Prostate gland (tissue), 2 donors: ENCODE measurements around the gene SLAMF1. TPM values are rescaled to one million over a fixed set of nuclear protein-coding genes. Genes with fewer than 3 reads are reported as not detected.

Experiments
- DNase-seq: peaks from one replicate; pipeline ENCODE4 v3.0.0-alpha.2; 2019; ENCODE audit warnings: low spot score
- H3K27ac ChIP-seq, 2 donors: fragments of 200-600 bp; sonication (generic); 2 replicates each; pipeline ENCODE4 v1.5.1; 2017 to 2019
- H3K27me3 ChIP-seq: fragments of 200-600 bp; sonication (generic); replicated peaks from 2 replicates; pipeline ENCODE4 v1.5.1; 2019; ENCODE audit not compliant: insufficient read depth
- H3K36me3 ChIP-seq, 2 donors: fragments of 200-600 bp; sonication (generic); 1 replicate in 1 of 2; 2 replicates in 1 of 2; pipeline versions ENCODE4 v1.5.1 to v1.8.1; 2017 to 2019
- H3K4me1 ChIP-seq: fragments of 200-600 bp; sonication (generic); replicated peaks from 2 replicates; pipeline ENCODE4 v1.5.1; 2019
- H3K4me3 ChIP-seq, 2 donors: fragments of 200-600 bp; sonication (generic); 2 replicates each; pipeline ENCODE4 v1.5.1; 2017 to 2019
- H3K9me3 ChIP-seq: fragments of 200-600 bp; sonication (generic); 2 replicates; pipeline ENCODE4 v1.5.1; 2017
- CTCF ChIP-seq, 4 experiments: fragments of 200-600 bp in 2 of 4; fragments of 450-650 bp in 2 of 4; sonication (generic) in 2 of 4; IDR thresholded peaks; 1 replicate in 3 of 4; 2 replicates in 1 of 4; pipeline ENCODE4 v1.5.1; 2016 to 2019; ENCODE audit warnings: antibody characterized with exemption in 4 of 4, mild to moderate bottlenecking in 2 of 4, moderate library complexity in 2 of 4
- POLR2A ChIP-seq: fragments of 450-650 bp; IDR thresholded peaks from one replicate; pipeline ENCODE4 v1.6.1; 2016; ENCODE audit warnings: antibody characterized with exemption, mild to moderate bottlenecking
- POLR2AphosphoS5 ChIP-seq: sonication (generic); formaldehyde crosslinking; IDR thresholded peaks from one replicate; pipeline ENCODE4 v1.6.1; 2017; ENCODE audit warnings: antibody characterized with exemption
- WGBS: methylation state at CpG from one replicate; pipeline ENCODE4 v1.1.5; 2018; 5-methylcytosine and 5-hydroxymethylcytosine counted together
- intact Hi-C: fragments of 100-400 bp; cut with DNase I; formaldehyde crosslinking; loops from one replicate; pipeline ENCODE4 v1.14.2; 2022
- total RNA-seq, 2 donors: library from RNA; depleted of rRNA; stranded (reverse); fragments of >200 nt; gene quantifications; one replicate each; pipeline ENCODE4 v1.1.0, GENCODE V29; 2016

SLAMF1 gene
- total RNA-seq, 2 donors from 2014 or later, result 0.17 to 0.36 TPM

GRCh38 chr1:160625725-160626498 is 20.9 kb downstream of the SLAMF1 start:
- Histone ChIP-seq H3K4me1 (no peaks in the 10 kb centered on the region), H3K36me3 (no peaks in the 10 kb centered on the region), H3K9me3 (no peaks in the 10 kb centered on the region), H3K4me3 (no peak overlapping the region), H3K27ac (no peak overlapping the region), H3K27me3 (no peaks in the 10 kb centered on the region)
- WGBS, result 79% methylated on average over 10 of the region's 10 CpGs
- no peak for DNase-seq
- TF ChIP-seq POLR2A, result no peak
- intact Hi-C loops, result no loop called here

GRCh38 chr1:160625321-160625720 is 21.5 kb downstream of the SLAMF1 start:
- DNase-seq, result no peak
- Histone ChIP-seq H3K36me3 (no peaks in the 10 kb centered on the region), H3K9me3 (no peaks in the 10 kb centered on the region), H3K27me3 (no peaks in the 10 kb centered on the region), H3K4me3 (no peak overlapping the region), H3K4me1 (no peaks in the 10 kb centered on the region), H3K27ac (no peak overlapping the region)
- intact Hi-C loops, result no loop called here
- TF ChIP-seq POLR2AphosphoS5 (no peak), POLR2A (no peak), CTCF (IDR thresholded peaks at IDR 0.05) (no peak)
- 96% methylated on average over 1 of the region's 1 CpG for WGBS

GRCh38 chr1:160624464-160624863 is 22.4 kb downstream of the SLAMF1 start:
- Histone ChIP-seq H3K36me3 (no peaks in the 10 kb centered on the region), H3K27me3 (no peaks in the 10 kb centered on the region), H3K4me3 (no peak overlapping the region), H3K4me1 (no peaks in the 10 kb centered on the region), H3K27ac (no peak overlapping the region), H3K9me3 (no peaks in the 10 kb centered on the region)
- TF ChIP-seq POLR2A (no peak), POLR2AphosphoS5 (no peak), CTCF (IDR thresholded peaks at IDR 0.05) (no peak)
- intact Hi-C loops, result no loop called here
- DNase-seq, result no peak
- 81% methylated on average over 3 of the region's 3 CpGs for WGBS

GRCh38 chr1:160623862-160624261 is 23.0 kb downstream of the SLAMF1 start:
- Histone ChIP-seq H3K27me3 (no peaks in the 10 kb centered on the region), H3K4me3 (no peak overlapping the region), H3K4me1 (no peaks in the 10 kb centered on the region), H3K36me3 (no peaks in the 10 kb centered on the region), H3K27ac (no peak overlapping the region), H3K9me3 (no peaks in the 10 kb centered on the region)
- DNase-seq, result no peak
- intact Hi-C loops, result no loop called here
- TF ChIP-seq CTCF (IDR thresholded peaks at IDR 0.05), result no peak
- WGBS, result 53% methylated on average over 1 of the region's 1 CpG

- WGBS, result 97% methylated on average over 3 of the region's 3 CpGs
- TF ChIP-seq POLR2A, result no peak
- no peak for TF ChIP-seq POLR2AphosphoS5
- no peak for TF ChIP-seq CTCF (IDR thresholded peaks at IDR 0.05)
- Histone ChIP-seq H3K9me3 (no peaks in the 10 kb centered on the region), H3K36me3 (no peaks in the 10 kb centered on the region), H3K27me3 (no peaks in the 10 kb centered on the region), H3K4me3 (no peak overlapping the region), H3K27ac (no peak overlapping the region), H3K4me1 (no peaks in the 10 kb centered on the region)
- DNase-seq, result no peak
- intact Hi-C loops, result no loop called here
Observed at GRCh38 chr1:160623227-160623633, 23.6 kb downstream of the SLAMF1 start.
